HG03025 (cell line): ENCODE results near the gene MPL.

ENCODE experiments used
- ATAC-seq: cut with Tn5 transposase; IDR thresholded peaks from one replicate; pipeline ENCODE4 v1.9.1; 2021; ENCODE audit warnings: mild to moderate bottlenecking, moderate library complexity; ENCODE audit not compliant: unreplicated experiment, low FRiP score

The MPL gene

DNA sequence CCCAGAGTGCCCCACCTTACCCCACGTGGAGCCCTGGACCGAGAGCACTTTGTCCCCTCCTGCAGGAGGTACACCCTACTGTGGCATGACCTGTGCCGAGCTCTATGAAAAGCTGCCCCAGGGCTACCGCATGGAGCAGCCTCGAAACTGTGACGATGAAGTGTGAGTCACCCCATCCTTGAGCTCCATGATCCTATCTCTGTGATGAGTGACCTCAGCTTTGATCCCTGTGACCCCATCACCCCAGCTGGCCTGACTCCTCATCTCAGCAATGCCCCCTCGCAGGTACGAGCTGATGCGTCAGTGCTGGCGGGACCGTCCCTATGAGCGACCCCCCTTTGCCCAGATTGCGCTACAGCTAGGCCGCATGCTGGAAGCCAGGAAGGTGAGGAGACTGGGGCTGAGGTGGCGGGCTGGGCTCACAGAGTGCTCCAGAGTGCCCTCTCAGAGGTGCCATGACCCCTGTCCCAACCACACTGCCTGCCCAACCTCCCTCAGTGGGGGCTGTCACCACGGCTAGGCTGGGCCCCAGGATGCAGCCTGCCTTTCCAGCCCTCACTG lies 16.2 kb upstream of the MPL start:
- no peak for ATAC-seq

DNA sequence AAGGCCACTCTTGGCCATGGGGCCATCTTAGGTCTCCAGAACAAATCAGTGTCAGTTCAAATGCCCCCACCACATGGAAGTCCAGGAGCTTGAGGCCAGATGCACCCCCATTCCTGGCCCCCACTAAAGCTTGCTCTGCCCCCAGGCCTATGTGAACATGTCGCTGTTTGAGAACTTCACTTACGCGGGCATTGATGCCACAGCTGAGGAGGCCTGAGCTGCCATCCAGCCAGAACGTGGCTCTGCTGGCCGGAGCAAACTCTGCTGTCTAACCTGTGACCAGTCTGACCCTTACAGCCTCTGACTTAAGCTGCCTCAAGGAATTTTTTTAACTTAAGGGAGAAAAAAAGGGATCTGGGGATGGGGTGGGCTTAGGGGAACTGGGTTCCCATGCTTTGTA lies 15.1 kb upstream of the MPL start:
- no peak for ATAC-seq

DNA sequence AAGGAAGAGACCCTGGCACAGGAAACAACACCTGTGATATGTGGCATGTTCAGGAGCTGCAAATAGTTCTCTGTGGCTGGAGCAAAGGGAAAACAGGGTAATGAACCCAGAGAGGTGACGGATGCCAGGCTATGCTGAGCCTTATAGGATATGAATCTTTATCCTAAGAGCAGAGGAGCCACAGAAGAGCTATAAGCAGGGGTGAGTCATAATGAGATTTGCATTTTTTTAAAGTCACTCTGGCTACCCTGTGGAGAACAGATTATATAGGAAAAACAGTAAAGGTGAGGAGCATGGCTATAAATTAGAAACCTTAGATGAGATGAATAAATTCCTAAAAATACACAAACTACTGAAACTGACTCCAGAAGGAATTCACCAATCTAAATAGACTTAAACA lies 12.8 kb upstream of the MPL start:
- no peak for ATAC-seq

DNA sequence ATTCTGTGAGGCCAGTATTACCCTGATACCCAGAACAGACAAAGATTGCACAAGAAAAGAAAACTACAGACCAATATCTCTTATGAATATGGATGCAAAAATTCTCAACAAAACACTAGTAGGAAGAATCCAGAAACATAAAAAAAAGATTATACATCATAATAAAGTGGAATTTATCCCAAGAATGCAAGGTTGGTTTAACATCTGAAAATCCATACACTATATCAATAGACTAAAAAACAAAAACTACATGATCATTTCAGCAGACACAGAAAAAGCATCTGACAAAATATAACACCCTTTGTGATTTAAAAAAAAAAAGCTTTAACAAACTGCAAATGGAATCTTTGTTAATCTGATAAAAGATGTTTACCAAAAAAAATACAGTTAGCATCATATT lies 12.2 kb upstream of the MPL start:
- no peak for ATAC-seq

DNA sequence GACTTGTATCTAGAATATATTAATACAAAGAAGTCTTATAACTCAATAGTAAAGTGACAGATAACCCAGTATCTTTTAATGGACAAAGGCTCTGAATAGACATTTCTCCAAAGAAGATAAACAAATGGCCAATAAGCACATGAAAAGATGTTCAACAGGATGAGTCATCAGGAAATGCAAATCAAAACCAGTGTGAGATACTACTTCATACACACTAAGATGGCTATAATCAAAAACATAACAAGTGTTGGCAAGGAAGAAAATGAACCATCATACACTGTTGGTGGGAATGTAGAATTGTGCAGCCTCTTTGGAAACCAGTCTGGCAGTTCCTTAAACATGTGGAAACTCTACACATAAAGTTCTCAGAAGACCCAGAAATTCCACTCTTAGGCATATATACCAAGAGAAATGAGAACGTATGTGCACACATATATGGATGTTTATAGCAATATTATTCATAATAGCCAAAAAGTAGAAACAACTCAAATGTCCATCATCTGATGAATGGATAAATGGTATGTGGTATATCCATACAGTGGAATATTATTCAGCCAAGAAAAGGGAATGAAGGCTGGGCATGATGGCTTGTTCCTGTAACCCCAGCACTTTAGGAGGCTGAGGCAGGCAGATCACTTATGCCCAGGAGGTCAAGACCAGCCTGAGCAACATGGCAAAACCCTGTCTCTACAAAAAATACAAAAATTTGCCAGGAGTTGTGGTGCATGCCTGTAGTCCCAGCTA lies 9.9 kb upstream of the MPL start:
- no peak for ATAC-seq

DNA sequence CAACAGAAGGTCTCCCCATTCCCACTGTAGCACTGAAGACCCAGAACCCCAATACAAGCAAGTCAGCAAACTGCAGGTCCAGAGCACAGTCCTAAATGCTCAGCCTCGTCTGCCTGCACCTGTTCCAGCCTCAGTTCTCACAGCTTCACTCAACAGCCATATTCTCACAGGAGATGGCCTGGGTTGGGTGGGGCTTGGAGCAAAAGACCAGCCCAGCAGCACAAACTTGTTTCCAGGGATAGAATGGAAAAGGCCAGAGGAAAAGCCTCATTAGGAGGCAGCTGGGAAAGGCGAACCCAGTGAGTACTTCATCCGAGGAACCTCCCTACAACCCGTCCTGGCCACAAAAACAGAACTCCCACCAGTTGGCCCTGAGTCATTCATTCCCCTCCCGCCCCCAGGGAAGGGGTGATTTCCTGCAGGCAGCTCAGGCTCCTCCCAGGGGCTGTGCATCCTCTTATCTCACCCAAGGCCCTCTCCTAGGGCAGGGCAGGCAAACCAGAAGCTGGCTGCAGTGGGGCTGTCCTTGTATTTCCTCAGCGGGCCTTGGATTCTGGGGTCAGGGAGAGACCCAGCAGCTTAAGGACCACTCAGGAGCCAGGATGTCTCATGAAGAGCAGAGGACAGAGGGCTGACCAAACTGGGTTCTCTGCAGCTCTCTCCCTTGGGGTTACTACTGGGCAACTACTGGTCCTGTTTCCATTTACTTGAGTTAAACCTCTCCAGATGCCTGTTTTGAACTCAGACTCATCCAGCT lies 7.4 kb upstream of the MPL start:
- no peak for ATAC-seq

DNA sequence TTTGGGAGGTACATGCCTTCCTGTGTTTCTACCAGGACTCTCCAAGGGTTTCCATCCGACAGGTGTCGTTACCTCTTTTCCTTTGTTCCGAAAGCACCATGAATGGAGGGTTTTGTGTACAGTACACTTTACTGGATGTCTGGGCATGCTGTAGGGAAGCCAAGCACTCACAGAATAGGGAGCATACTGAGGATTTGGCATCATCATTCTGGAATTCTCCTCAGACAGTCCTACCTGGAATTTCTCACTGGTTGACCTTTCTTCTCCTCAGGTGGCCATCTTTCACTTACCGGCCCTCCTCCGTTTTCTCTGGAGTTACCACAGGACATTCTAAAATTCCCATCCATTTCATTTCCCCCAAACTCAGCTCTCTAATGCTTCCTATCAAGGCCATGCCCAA lies 5.9 kb upstream of the MPL start:
- ATAC-seq, result no peak

DNA sequence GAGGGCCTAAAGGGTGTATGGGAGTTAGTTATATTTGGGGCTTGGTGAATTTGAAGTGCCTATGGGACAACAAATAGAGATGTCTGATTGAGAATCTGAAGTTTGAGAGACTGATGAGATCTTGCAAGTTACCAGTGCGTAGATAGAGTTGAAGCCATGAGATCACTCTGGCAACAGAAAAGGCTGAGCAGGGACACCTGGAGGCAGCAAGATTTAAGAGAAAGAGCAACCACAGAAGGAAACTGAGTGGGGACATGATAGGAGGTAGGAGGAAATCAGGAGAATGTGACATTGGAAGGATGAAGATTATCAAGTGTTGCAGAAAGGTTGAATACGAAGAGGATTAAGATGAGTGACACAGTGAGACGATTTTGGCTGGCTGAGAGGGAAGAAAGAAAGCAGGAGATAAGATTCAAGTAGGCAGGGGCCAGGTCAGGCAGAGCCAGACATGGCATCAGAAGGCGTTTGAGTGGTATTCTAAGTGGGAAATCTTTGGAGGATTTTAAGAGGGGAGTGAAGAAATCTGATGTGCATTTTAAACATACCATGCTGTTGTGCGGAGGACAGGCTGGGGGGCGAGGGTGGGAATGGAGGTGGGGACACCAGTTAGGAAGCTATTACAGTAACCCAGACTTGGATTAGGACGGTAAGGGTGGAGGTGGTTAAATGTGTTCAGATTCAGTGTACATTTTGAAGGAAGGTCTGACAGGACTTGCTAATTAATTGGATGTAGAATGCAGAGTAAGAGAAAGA lies 3.0 kb upstream of the MPL start:
- ATAC-seq, result no peak

DNA sequence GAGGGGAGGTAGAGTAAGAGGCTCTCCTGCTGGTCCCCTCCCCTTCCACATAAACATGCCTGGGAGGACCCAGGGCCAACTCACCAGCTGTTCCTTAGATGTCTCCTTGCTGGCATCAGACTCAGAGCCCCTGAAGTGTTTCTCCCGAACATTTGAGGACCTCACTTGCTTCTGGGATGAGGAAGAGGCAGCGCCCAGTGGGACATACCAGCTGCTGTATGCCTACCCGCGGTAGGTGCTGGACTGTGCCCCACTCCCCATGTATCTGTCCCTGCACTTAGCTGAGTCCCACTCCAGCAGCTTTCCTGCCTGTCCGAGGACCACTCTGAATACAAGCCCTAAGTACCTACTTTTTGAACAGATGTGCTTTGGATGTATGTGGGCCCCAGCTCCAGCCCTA lies 383 bp downstream of the MPL start:
- ATAC-seq, result no peak

DNA sequence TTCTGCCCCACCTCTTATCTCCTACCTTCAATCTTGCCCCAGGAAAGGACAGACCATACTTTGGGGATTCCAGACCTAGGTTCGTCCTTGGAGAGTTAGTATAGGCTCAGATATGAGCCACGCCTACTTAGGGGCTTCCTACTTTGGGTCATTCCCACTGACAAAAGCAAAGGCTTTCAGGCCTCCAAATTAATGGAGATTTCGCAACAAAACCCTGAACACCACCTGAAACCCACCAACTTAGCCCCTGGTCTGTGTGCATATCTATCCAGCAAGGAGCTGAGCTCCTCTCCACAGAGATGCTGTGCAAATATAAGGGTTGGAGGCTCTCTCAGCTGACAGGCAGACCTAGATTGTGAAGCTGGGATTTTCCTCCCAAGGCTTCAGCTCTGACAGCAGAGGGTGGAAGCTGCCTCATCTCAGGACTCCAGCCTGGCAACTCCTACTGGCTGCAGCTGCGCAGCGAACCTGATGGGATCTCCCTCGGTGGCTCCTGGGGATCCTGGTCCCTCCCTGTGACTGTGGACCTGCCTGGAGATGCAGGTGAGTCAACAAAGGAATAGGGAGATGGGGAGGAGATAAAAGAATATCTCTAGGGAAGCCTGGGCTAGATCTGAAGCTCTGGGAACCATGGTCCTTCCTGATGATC lies 2.1 kb downstream of the MPL start:
- ATAC-seq, result no peak

DNA sequence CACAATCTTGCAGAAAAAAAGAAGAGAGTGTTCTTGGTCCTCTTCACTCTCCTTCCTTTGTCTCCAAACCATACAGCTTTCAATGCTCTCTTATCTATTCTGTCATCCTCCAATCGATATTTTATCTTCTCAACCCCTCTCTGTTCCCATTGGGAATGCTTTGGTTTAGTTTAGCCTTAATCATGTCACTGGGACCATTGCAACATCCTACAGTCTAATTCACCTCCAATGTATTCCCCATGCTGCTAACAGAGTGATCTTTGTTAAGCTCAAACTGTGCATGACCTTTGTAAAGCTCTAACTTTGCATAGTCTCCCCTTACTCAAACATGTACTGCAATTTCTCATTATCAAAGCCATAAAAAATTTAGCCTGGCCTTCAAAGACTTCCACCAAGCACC lies 2.9 kb downstream of the MPL start:
- ATAC-seq, result no peak

DNA sequence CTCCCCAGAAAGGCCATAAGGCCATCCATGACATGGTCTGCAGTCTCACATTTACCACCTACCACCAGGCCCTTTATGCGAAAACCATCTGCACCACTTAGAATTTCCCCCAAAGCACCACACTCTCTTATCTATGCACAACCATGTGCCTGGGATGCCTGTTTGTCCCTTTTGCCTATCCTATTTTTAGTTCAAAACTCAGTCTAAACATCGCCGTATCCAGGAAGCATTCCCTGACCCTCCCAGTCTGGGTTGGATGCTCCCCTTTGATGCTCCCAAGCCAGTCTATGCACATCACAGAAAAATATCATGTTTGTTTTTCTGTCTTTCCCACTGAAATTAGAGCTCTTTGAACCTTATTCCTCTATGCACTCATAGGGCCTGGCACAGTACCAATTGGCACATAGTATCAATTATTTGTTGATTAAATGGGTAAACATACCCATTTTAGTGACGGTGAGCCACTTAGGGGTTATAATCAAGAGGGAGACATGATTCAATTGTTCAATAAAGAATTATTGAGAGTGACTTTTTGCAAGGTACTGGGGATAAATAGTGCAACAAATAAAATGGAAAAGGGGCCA lies 6.7 kb downstream of the MPL start:
- ATAC-seq, result no peak

DNA sequence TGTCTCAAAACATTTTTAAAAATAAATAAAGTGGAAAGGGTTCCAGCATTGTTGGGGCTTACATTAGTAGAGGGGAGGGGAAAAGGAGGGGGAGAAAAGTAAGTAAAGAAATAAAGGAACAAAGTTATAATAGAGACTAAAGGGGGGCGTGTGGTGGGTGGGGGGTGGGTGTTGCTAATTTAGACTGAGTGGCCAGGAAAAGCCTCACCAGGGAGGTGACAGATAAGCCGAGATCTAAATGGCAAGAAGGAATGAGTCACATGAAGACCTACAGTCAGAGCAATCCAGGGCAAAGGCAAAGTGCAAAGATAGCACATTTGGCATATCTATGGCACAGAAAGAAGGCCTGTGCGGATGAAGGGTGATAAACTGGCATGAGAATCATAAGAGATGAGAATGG lies 7.5 kb downstream of the MPL start:
- ATAC-seq, result no peak

DNA sequence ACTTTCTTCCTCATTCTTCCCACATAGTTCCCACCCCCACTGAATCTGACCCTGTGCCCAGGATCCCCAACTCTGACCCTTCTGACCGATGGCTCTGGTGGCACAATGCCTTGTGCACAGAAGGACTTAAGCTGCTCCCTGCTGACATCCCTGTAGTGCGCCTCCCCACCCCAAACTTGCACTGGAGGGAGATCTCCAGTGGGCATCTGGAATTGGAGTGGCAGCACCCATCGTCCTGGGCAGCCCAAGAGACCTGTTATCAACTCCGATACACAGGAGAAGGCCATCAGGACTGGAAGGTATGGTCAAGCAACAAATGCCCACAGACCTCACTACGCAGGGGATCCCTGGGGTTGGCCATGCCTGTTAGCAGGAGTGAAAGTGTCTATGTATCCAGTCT lies 9.0 kb downstream of the MPL start:
- no peak for ATAC-seq

DNA sequence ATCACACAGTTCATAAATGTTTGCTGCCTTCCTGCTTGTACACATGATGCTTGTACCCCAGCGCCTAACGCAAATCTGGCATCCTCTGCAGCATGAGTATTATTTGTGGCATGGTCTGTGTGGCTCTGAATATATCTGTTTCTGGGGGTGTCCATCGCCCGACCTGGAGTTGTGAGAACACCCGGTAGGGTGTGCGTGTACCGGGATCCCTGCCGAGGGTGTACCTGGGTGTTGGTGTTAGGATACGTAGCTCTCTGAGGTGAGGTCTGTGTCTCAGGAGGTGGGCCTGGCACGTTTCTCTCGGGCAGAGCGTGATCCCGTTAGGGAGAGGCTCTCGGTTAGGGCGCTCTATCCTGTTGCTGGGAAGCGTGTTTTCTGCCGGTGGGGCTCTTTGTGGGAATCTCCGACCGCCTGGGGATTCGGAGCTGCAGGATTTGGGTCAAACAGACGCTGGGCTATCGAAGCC lies 10.8 kb downstream of the MPL start:
- ATAC-seq, result no peak

DNA sequence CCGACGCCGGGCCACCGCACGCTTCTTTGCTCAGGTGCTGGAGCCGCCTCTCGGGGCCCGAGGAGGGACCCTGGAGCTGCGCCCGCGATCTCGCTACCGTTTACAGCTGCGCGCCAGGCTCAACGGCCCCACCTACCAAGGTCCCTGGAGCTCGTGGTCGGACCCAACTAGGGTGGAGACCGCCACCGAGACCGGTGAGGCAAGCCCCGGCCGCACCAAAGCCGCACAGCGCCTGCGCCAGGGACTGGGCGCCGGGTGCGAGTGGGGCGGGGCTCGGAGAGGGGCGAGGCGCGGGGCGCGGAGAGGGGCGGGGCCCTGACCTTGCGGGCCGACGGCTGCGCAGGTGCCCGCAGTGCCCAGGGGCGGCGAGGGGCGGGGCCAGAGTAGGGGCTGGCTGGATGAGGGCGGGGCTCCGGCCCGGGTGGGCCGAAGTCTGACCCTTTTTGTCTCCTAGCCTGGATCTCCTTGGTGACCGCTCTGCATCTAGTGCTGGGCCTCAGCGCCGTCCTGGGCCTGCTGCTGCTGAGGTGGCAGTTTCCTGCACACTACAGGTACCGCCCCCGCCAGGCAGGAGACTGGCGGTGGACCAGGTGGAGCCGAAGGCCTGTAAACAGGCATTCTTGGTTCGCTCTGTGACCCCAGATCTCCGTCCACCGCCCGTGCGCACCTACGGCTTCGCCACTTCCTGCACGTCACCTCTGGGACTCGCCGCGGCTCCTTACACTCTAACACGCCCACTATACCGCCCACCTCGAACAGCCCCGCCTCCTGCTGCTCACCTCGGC lies 11.4 kb downstream of the MPL start:
- no peak for ATAC-seq

DNA sequence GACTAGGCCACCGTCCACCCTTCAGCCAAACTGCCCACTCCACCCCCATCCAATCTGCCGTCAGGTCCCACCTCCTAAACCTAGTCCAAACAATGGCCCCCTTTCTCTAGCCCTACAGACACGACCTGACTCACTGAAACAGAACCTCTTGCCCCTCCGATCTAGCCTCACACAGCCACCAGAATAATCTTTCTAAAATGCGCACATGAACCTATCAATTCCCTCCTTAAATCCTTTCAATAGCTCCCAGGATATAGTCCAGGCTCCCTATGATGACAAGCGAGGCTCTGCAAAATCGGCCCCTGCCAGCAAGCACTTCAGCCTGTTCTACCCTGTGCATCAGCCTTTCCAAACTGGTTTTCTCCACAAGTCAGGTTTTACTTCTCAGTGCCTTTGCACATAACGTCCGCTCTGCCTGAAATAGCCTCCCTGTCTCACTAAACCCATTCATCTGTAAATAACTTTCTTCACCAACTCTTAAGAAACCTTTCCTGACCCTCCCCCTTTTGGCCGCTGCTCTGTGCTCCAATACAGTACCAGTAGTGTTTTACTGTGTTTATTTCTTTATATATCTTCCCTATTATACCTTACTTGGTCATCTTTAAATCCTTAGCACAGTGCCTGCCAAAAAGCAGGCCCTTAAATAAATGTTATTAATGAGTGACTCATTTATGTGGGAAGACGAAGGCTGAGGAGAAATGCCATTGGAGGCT lies 12.1 kb downstream of the MPL start:
- ATAC-seq, result no peak

DNA sequence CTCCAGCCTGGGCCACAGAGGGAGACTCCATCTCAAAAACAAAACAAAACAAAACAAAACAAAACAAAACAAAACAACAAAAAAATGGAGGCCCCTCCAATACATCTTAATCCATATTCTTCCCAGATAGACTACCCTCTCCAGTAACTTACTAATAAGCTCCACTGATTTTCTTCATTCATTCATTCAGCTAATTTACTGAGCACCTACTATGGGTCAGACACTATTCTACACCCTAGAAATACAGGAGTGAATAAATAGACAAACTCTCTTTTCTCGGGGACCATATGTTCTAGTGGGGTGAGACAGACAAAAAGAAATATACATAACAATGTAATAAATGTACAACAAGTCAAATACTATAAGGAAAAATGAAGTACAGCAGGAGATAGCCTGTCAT lies 13.4 kb downstream of the MPL start:
- ATAC-seq, result no peak
